ENCODE results near the gene EVA1B.

The EVA1B gene

GRCh38 chr1:36307601-36308330 lies 15.7 kb downstream of the EVA1B start:
- no peak for DNase-seq

GRCh38 chr1:36306902-36307456 lies 16.5 kb downstream of the EVA1B start:
- peak; percentile 82 for DNase-seq

GRCh38 chr1:36306210-36306901 lies 17.1 kb downstream of the EVA1B start, which contains the start of gene SH3D21:
TSS of gene SH3D21 (plus strand) at chr1:36306368. CDS start at chr1:36306421, 53 bp downstream.
- no peak for DNase-seq

GRCh38 chr1:36305915-36306209 lies 17.6 kb downstream of the EVA1B start:
- DNase-seq: no peak

- DNase-seq: no peak
These were observed 18.2 kb downstream of the EVA1B start for GRCh38 chr1:36304970-36305914.

GRCh38 chr1:36304521-36304920 lies 18.9 kb downstream of the EVA1B start:
- no peak for DNase-seq

- no peak for DNase-seq
These were observed 19.6 kb downstream of the EVA1B start for GRCh38 chr1:36303650-36304360.

GRCh38 chr1:36303244-36303643 lies 20.2 kb downstream of the EVA1B start:
- no peak for DNase-seq

- DNase-seq: no peak
These were observed 22.2 kb downstream of the EVA1B start for GRCh38 chr1:36301220-36301619.

- DNase-seq: no peak
These were observed 22.9 kb downstream of the EVA1B start for GRCh38 chr1:36300526-36300925.

GRCh38 chr1:36298640-36299039 lies 24.8 kb downstream of the EVA1B start:
- DNase-seq: no peak

- no peak for DNase-seq
These were observed 26.4 kb downstream of the EVA1B start for GRCh38 chr1:36297062-36297461.

GRCh38 chr1:36295390-36295789 lies 28.1 kb downstream of the EVA1B start:
- no peak for DNase-seq

- no peak for DNase-seq
These were observed 35.9 kb downstream of the EVA1B start for GRCh38 chr1:36287595-36287994.

GRCh38 chr1:36286802-36287201 lies 36.6 kb downstream of the EVA1B start:
- no peak for DNase-seq

GRCh38 chr1:36285443-36286101 lies 37.9 kb downstream of the EVA1B start:
- DNase-seq: peak; percentile 73

- DNase-seq: no peak
These were observed 38.9 kb downstream of the EVA1B start for GRCh38 chr1:36284517-36284916.

- DNase-seq: no peak
These were observed 39.4 kb downstream of the EVA1B start for GRCh38 chr1:36284061-36284460.

- no peak for DNase-seq
These were observed 43.6 kb downstream of the EVA1B start for GRCh38 chr1:36279789-36280296.

- DNase-seq: no peak
These were observed 44.2 kb downstream of the EVA1B start for GRCh38 chr1:36279110-36279788.

GRCh38 chr1:36276688-36277087 lies 46.8 kb downstream of the EVA1B start:
- DNase-seq: no peak
